ENCODE results near the gene PIGA. TPM values are rescaled to one million over a fixed set of nuclear protein-coding genes. Genes with fewer than 3 reads are reported as not detected.

Gene PIGA
- total and polyA plus RNA-seq, 11 donors: 1.6 to 9.9 (median 4.5) TPM

- no peak for DNase-seq
- TF ChIP-seq POLR2A (IDR thresholded peaks at IDR 0.05) (no peak), CTCF (IDR thresholded peaks at IDR 0.05) (no peak)
- ATAC-seq: no peak
- intact Hi-C loops (cut with DNase I): no loop called here
- Histone ChIP-seq H3K9me3 (no peaks in the 10 kb centered on the region), H3K27me3 (peaks cover 0 to 8% (median 0%) of the 10 kb centered on the region in 9 donors), H3K27ac (no peak overlapping the region), H3K36me3 (peaks cover 0 to 3% (median 0%) of the 10 kb centered on the region in 9 donors), H3K4me3 (no peak overlapping the region), H3K4me1 (no peaks in the 10 kb centered on the region)
- WGBS, 4 donors: 72 to 100% (median 91%) methylated on average over 1 of the region's 1 CpG
These were observed 41.6 kb upstream of the PIGA start for GRCh38 chrX:15376956-15377355.

- TF ChIP-seq POLR2A (IDR thresholded peaks at IDR 0.05): no peak
- TF ChIP-seq CTCF (IDR thresholded peaks at IDR 0.05): no peak
- WGBS, 4 donors: 61 to 89% (median 74%) methylated on average over 3 of the region's 3 CpGs
- H3K4me1 ChIP-seq: no peaks in the 10 kb centered on the region
- H3K27ac ChIP-seq: no peak overlapping the region
- no peak for ATAC-seq
- no peaks in the 10 kb centered on the region for H3K9me3 ChIP-seq
- no peak overlapping the region for H3K4me3 ChIP-seq
- H3K36me3 ChIP-seq: no peaks in the 10 kb centered on the region
- intact Hi-C loops (cut with DNase I): no loop called here
- DNase-seq: no peak
- peaks cover 0 to 8% (median 0%) of the 10 kb centered on the region in 9 donors for H3K27me3 ChIP-seq
These were observed 38.7 kb upstream of the PIGA start for GRCh38 chrX:15373976-15374375.

GRCh38 chrX:15366506-15367352 lies 31.4 kb upstream of the PIGA start:
- 74 to 83% (median 78%) methylated on average over 9 of the region's 9 CpGs for WGBS, 4 donors
- no peak for DNase-seq

More at GRCh38 chrX:15366506-15367352, 31.4 kb upstream of the PIGA start:
- Histone ChIP-seq H3K4me1 (no peaks in the 10 kb centered on the region), H3K9me3 (no peaks in the 10 kb centered on the region), H3K27me3 (peaks cover 0 to 22% (median 0%) of the 10 kb centered on the region in 9 donors), H3K4me3 (no peak overlapping the region), H3K36me3 (peaks cover 0 to 8% (median 0%) of the 10 kb centered on the region in 9 donors), H3K27ac (peak overlapping the region in 1 of 12 donors; percentile 29)
- intact Hi-C loops (cut with DNase I): no loop called here
- TF ChIP-seq CTCF (IDR thresholded peaks at IDR 0.05): no peak
- TF ChIP-seq POLR2A (IDR thresholded peaks at IDR 0.05): no peak
- ATAC-seq: no peak

Data from heart left ventricle (tissue), 16 donors.